Activated CD8-positive, alpha-beta memory T cell treated with anti-CD3 and anti-CD28 coated beads for 36 hours (primary cell): ENCODE results near the gene C21orf58. TPM values are rescaled to one million over a fixed set of nuclear protein-coding genes. Genes with fewer than 3 reads are reported as not detected.

Source experiments
- CTCF ChIA-PET: fragments of 350-600 bp; sonication (Branson Sonifier 250); formaldehyde crosslinking; loops from one replicate; lab custom pipeline; 2021; ENCODE audit warnings: antibody characterized with exemption; lab: Charles Lee
- POLR2A ChIA-PET: fragments of 350-600 bp; sonication (Branson Sonifier 250); formaldehyde crosslinking; loops from one replicate; lab custom pipeline; 2021; ENCODE audit warnings: antibody characterized with exemption; lab: Charles Lee
- total RNA-seq, 2 experiments: library from RNA; stranded (reverse); gene quantifications; one replicate each; pipeline ENCODE4 v1.2.3, GENCODE V29; 2021

Gene C21orf58
- 10 to 100 TPM; 21.5 to 21.7 TPM for total RNA-seq

GRCh38 chr21:46323710-46324389 is at the start of gene C21orf58, which contains the start of gene PCNT:
Gene C21orf58, minus strand, starts transcription at chr21:46323870. Its CDS starts 1,132 bp downstream, at chr21:46322738.
Gene PCNT, plus strand, starts transcription at chr21:46324156. Its CDS starts 73 bp downstream, at chr21:46324229.
- ChIA-PET CTCF (no interaction called here), POLR2A (interaction anchor here (0.5 kb wide), 1 partner anchor 49 kb away, joined by 3 read pairs; no protein-coding TSS in a partner anchor)

GRCh38 chr21:46372947-46373346 is 49.3 kb upstream of the C21orf58 start:
- ChIA-PET CTCF (interaction anchor here (0.7 kb wide), 1 partner anchor 37 kb away, joined by 3 read pairs; no protein-coding TSS in a partner anchor), POLR2A (interaction anchor here (0.6 kb wide), 1 partner anchor 49 kb away, joined by 3 read pairs; the partner anchor contains the start of genes C21orf58 and PCNT)

GRCh38 chr21:46372014-46372485 is 48.4 kb upstream of the C21orf58 start:
- POLR2A ChIA-PET: no interaction called here
- CTCF ChIA-PET: no interaction called here

- ChIA-PET CTCF (no interaction called here), POLR2A (no interaction called here)
Measured at GRCh38 chr21:46371204-46372013, 47.7 kb upstream of the C21orf58 start.

- ChIA-PET CTCF (no interaction called here), POLR2A (no interaction called here)
Measured at GRCh38 chr21:46369520-46370235, 46.0 kb upstream of the C21orf58 start.

GRCh38 chr21:46368533-46369285 is 45.0 kb upstream of the C21orf58 start:
- POLR2A ChIA-PET: interaction anchor here (0.6 to 1.1 kb wide), 2 partner anchors 11 kb away, joined by 3 to 14 read pairs; no protein-coding TSS in a partner anchor

GRCh38 chr21:46366966-46367365 is 43.3 kb upstream of the C21orf58 start:
- ChIA-PET CTCF (no interaction called here), POLR2A (no interaction called here)

More at GRCh38 chr21:46368533-46369285, 45.0 kb upstream of the C21orf58 start:
- CTCF ChIA-PET: no interaction called here

GRCh38 chr21:46366561-46366960 is 42.9 kb upstream of the C21orf58 start:
- POLR2A ChIA-PET: no interaction called here
- CTCF ChIA-PET: no interaction called here

GRCh38 chr21:46366091-46366490 is 42.4 kb upstream of the C21orf58 start:
- ChIA-PET CTCF (no interaction called here), POLR2A (no interaction called here)

GRCh38 chr21:46363698-46364097 is 40.0 kb upstream of the C21orf58 start:
- POLR2A ChIA-PET: interaction anchor here (0.5 kb wide), 1 partner anchor 62 kb away, joined by 8 read pairs; no protein-coding TSS in a partner anchor

GRCh38 chr21:46362946-46363345 is 39.3 kb upstream of the C21orf58 start:
- CTCF ChIA-PET: no interaction called here
- POLR2A ChIA-PET: no interaction called here

More at GRCh38 chr21:46363698-46364097, 40.0 kb upstream of the C21orf58 start:
- CTCF ChIA-PET: no interaction called here

GRCh38 chr21:46361935-46362334 is 38.3 kb upstream of the C21orf58 start:
- CTCF ChIA-PET: no interaction called here
- POLR2A ChIA-PET: no interaction called here

- CTCF ChIA-PET: no interaction called here
- POLR2A ChIA-PET: no interaction called here
Measured at GRCh38 chr21:46361176-46361575, 37.5 kb upstream of the C21orf58 start.

- ChIA-PET CTCF (no interaction called here), POLR2A (interaction anchor here (0.7 kb wide), 1 partner anchor 11 kb away, joined by 3 read pairs; no protein-coding TSS in a partner anchor)
Measured at GRCh38 chr21:46357684-46358425, 34.2 kb upstream of the C21orf58 start.

GRCh38 chr21:46357335-46357604 is 33.6 kb upstream of the C21orf58 start:
- ChIA-PET POLR2A (interaction anchor here (0.7 kb wide), 1 partner anchor 11 kb away, joined by 3 read pairs; no protein-coding TSS in a partner anchor), CTCF (no interaction called here)

- ChIA-PET POLR2A (no interaction called here), CTCF (no interaction called here)
Measured at GRCh38 chr21:46356494-46357334, 33.0 kb upstream of the C21orf58 start.

GRCh38 chr21:46356005-46356338 is 32.3 kb upstream of the C21orf58 start:
- CTCF ChIA-PET: no interaction called here
- POLR2A ChIA-PET: no interaction called here
